Mesenchymal stem cell (in vitro differentiated cells and primary cell): ENCODE data around the gene PRKAR2B.
"Not testable (repeated sequence)": the region's sequence is repeated elsewhere in the genome, so short reads cannot be mapped to it uniquely, and the experiment has no call there.

Experiments
- DNase-seq: peaks from one replicate; pipeline ENCODE4 v3.0.0-alpha.2; 2013
- H2AFZ ChIP-seq: one replicate; pipeline ENCODE4 v1.6.1; 2013; ENCODE audit warnings: low read depth, mild to moderate bottlenecking, control low read depth, inconsistent platforms, low read length, moderate library complexity
- H2AK5ac ChIP-seq: 2 replicates; pipeline ENCODE4 v1.6.1; 2013; ENCODE audit warnings: low read length, moderate library complexity, mild to moderate bottlenecking, inconsistent platforms; ENCODE audit not compliant: severe bottlenecking
- H2BK120ac ChIP-seq: one replicate; pipeline ENCODE4 v1.6.1; 2013; ENCODE audit warnings: low read depth, mild to moderate bottlenecking, inconsistent platforms, low read length, moderate library complexity
- H2BK12ac ChIP-seq, 2 experiments: one replicate each; pipeline ENCODE4 v1.6.1; 2013; ENCODE audit warnings: inconsistent platforms in 2 of 2, low read length in 2 of 2, mild to moderate bottlenecking in 2 of 2, moderate library complexity in 2 of 2, control low read depth in 1 of 2
- H2BK15ac ChIP-seq: one replicate; pipeline ENCODE4 v1.6.1; 2013; ENCODE audit warnings: mild to moderate bottlenecking, low read depth, inconsistent platforms; ENCODE audit not compliant: poor library complexity, severe bottlenecking
- H2BK5ac ChIP-seq: 2 replicates; pipeline ENCODE4 v1.6.1; 2013; ENCODE audit warnings: low read depth, mild to moderate bottlenecking, low read length, control low read depth, inconsistent platforms; ENCODE audit not compliant: poor library complexity, severe bottlenecking
- H3K14ac ChIP-seq, 2 experiments: one replicate each; pipeline ENCODE4 v1.6.1; 2013; ENCODE audit warnings: inconsistent platforms in 2 of 2, low read length in 2 of 2, control low read depth in 1 of 2, mild to moderate bottlenecking in 1 of 2, moderate library complexity in 1 of 2
- H3K18ac ChIP-seq, 2 experiments: one replicate each; pipeline ENCODE4 v1.6.1; 2013; ENCODE audit warnings: inconsistent platforms in 2 of 2, low read length in 2 of 2, control low read depth in 1 of 2, low read depth in 1 of 2, mild to moderate bottlenecking in 1 of 2
- H3K23ac ChIP-seq, 2 experiments: one replicate each; pipeline ENCODE4 v1.6.1; 2013; ENCODE audit warnings: inconsistent platforms in 2 of 2, low read length in 2 of 2, mild to moderate bottlenecking in 2 of 2, moderate library complexity in 2 of 2, control low read depth in 1 of 2
- H3K27ac ChIP-seq: 2 replicates; pipeline ENCODE4 v1.5.1; 2013; ENCODE audit warnings: mild to moderate bottlenecking, moderate library complexity, low read length, control low read depth, inconsistent platforms; ENCODE audit not compliant: poor library complexity, severe bottlenecking
- H3K27me3 ChIP-seq, 2 experiments: 2 replicates each; pipeline versions ENCODE4 v1.6.1 to v1.7.0; 2013; ENCODE audit warnings: low read length in 2 of 2, mild to moderate bottlenecking in 2 of 2, moderate library complexity in 2 of 2, control low read depth in 1 of 2, inconsistent platforms in 1 of 2; ENCODE audit not compliant: control insufficient read depth in 1 of 2, insufficient read depth in 1 of 2
- H3K36me3 ChIP-seq, 2 experiments: 2 replicates each; pipeline versions ENCODE4 v1.6.1 to v1.7.0; 2013; ENCODE audit warnings: low read length in 2 of 2, control low read depth in 1 of 2, inconsistent platforms in 1 of 2, low read depth in 1 of 2, mild to moderate bottlenecking in 1 of 2; ENCODE audit not compliant: insufficient read depth in 2 of 2, control insufficient read depth in 1 of 2
- H3K4ac ChIP-seq, 2 experiments: one replicate each; pipeline ENCODE4 v1.6.1; 2013; ENCODE audit warnings: inconsistent platforms in 2 of 2, low read length in 2 of 2, mild to moderate bottlenecking in 2 of 2, moderate library complexity in 2 of 2, control low read depth in 1 of 2, low read depth in 1 of 2
- H3K4me1 ChIP-seq: 2 replicates; pipeline ENCODE4 v1.6.1; 2013; ENCODE audit warnings: low read depth, low read length, control low read depth; ENCODE audit not compliant: control insufficient read depth, insufficient read depth
- H3K4me2 ChIP-seq: 2 replicates; pipeline ENCODE4 v1.6.1; 2013; ENCODE audit warnings: low read length, mild to moderate bottlenecking, inconsistent platforms; ENCODE audit not compliant: poor library complexity, severe bottlenecking
- H3K4me3 ChIP-seq, 2 experiments: 2 replicates each; pipeline versions ENCODE4 v1.5.1 to v1.7.0; 2013; ENCODE audit warnings: low read length in 2 of 2, mild to moderate bottlenecking in 2 of 2, control low read depth in 1 of 2, low read depth in 1 of 2; ENCODE audit not compliant: insufficient read depth in 1 of 2
- H3K79me1 ChIP-seq: replicated peaks from 2 replicates; pipeline ENCODE4 v1.6.1; 2013; ENCODE audit warnings: mild to moderate bottlenecking, control low read depth, low read length, inconsistent platforms; ENCODE audit not compliant: poor library complexity, severe bottlenecking
- H3K9ac ChIP-seq: 2 replicates; pipeline ENCODE4 v1.7.0; 2013; ENCODE audit warnings: mild to moderate bottlenecking, low read length, moderate library complexity
- H3K9me3 ChIP-seq: 2 replicates; pipeline ENCODE4 v1.7.0; 2013; ENCODE audit warnings: mild to moderate bottlenecking, low read length; ENCODE audit not compliant: control insufficient read depth
- H4K8ac ChIP-seq: one replicate; pipeline ENCODE4 v1.6.1; 2013; ENCODE audit warnings: inconsistent platforms, mild to moderate bottlenecking, low read length, moderate library complexity
- H4K91ac ChIP-seq: one replicate; pipeline ENCODE4 v1.6.1; 2013; ENCODE audit warnings: mild to moderate bottlenecking, low read length, inconsistent platforms
- WGBS: methylation state at CpG from one replicate; pipeline ENCODE4 v1.1.7; 2013; ENCODE audit warnings: mixed read lengths; 5-methylcytosine and 5-hydroxymethylcytosine counted together

The PRKAR2B gene

GRCh38 chr7:107049480-107049879 is 5.0 kb downstream of the PRKAR2B start:
- WGBS, result no CpG with 5 or more reads among the region's 1 CpG
- no peak overlapping the region for H3K27ac ChIP-seq
- no peak overlapping the region for H2BK5ac ChIP-seq
- H3K18ac ChIP-seq, result no peak overlapping the region
- H3K4me1 ChIP-seq, result peaks cover 5% of the 10 kb centered on the region
- H2BK12ac ChIP-seq, result no peak overlapping the region
- H3K23ac ChIP-seq, result no peak overlapping the region
- H3K14ac ChIP-seq, result no peak overlapping the region
- no peak overlapping the region for H2BK15ac ChIP-seq
- H3K4ac ChIP-seq, result no peak overlapping the region
- no peak overlapping the region for H2AK5ac ChIP-seq
- no peaks in the 10 kb centered on the region for H3K79me1 ChIP-seq
- no peaks in the 10 kb centered on the region for H3K36me3 ChIP-seq
- no peak overlapping the region for H3K4me2 ChIP-seq
- no peaks in the 10 kb centered on the region for H3K9me3 ChIP-seq
- H3K4me3 ChIP-seq, result no peak overlapping the region
- no peak overlapping the region for H2AFZ ChIP-seq
- no peak overlapping the region for H3K9ac ChIP-seq
- no peak overlapping the region for H4K8ac ChIP-seq
- H4K91ac ChIP-seq, result no peak overlapping the region
- no peak overlapping the region for H2BK120ac ChIP-seq
- H3K27me3 ChIP-seq, result peaks cover 0 to 6% of the 10 kb centered on the region in 2 experiments
- DNase-seq, result no peak

DNA sequence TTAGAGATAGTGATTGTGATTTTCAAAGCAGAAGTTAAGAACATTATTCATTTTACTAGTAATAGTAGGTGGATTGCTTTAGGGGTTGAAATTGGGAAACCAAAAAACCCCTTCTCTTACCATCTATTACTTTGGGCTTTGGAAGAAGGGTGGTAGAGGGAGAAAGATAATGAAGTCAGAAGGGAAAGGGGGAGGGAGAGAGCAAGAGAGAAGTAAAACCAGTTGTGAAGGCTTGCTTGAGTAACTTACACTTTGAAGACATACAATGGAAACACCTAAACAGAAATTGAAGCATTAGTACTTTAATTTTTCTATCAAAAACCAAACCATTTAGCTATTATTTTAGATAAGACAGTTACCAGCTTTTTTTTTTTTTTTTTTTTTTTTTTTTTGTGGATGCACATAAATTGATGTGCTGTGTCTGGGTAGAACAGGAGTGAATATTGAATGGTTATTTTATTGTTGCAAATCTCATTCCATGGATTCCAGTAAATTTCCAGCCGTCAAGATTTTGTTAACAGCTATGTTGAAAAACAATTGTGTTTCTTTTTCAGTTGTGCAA is 5.5 kb downstream of the PRKAR2B start:
- DNase-seq, result no peak
- Histone ChIP-seq H4K8ac (no peak overlapping the region), H3K23ac (no peak overlapping the region), H3K4ac (no peak overlapping the region), H2BK120ac (no peak overlapping the region), H3K36me3 (no peaks in the 10 kb centered on the region), H2BK5ac (no peak overlapping the region), H3K4me2 (no peak overlapping the region), H4K91ac (no peak overlapping the region), H2AK5ac (no peak overlapping the region), H3K9me3 (no peaks in the 10 kb centered on the region), H3K27me3 (peaks cover 0 to 6% of the 10 kb centered on the region in 2 experiments), H3K18ac (no peak overlapping the region), H3K27ac (no peak overlapping the region), H2BK15ac (no peak overlapping the region), H3K14ac (no peak overlapping the region), H3K79me1 (no peaks in the 10 kb centered on the region), H3K4me1 (peaks cover 3% of the 10 kb centered on the region), H3K9ac (no peak overlapping the region), H3K4me3 (no peak overlapping the region), H2BK12ac (no peak overlapping the region), H2AFZ (no peak overlapping the region)
- WGBS, result 96% methylated on average over 1 of the region's 1 CpG

- no peak overlapping the region for H2BK120ac ChIP-seq
- H3K23ac ChIP-seq, result no peak overlapping the region
- no peak overlapping the region for H4K8ac ChIP-seq
- H3K4me3 ChIP-seq, result no peak overlapping the region
- no peak overlapping the region for H2BK5ac ChIP-seq
- H3K18ac ChIP-seq, result no peak overlapping the region
- no CpG with 5 or more reads among the region's 2 CpGs for WGBS
- no peaks in the 10 kb centered on the region for H3K4me1 ChIP-seq
- H4K91ac ChIP-seq, result no peak overlapping the region
- H3K9me3 ChIP-seq, result no peaks in the 10 kb centered on the region
- H3K79me1 ChIP-seq, result no peaks in the 10 kb centered on the region
- no peak overlapping the region for H2BK15ac ChIP-seq
- no peak overlapping the region for H3K9ac ChIP-seq
- H3K4ac ChIP-seq, result no peak overlapping the region
- no peak overlapping the region for H2BK12ac ChIP-seq
- H2AFZ ChIP-seq, result no peak overlapping the region
- peaks cover 0 to 6% of the 10 kb centered on the region in 2 experiments for H3K27me3 ChIP-seq
- no peak overlapping the region for H3K14ac ChIP-seq
- no peak overlapping the region for H3K27ac ChIP-seq
- H3K4me2 ChIP-seq, result no peak overlapping the region
- peak; percentile 43 for DNase-seq
- H2AK5ac ChIP-seq, result no peak overlapping the region
- no peaks in the 10 kb centered on the region for H3K36me3 ChIP-seq
Observed at GRCh38 chr7:107051376-107051775, 6.9 kb downstream of the PRKAR2B start.

DNA sequence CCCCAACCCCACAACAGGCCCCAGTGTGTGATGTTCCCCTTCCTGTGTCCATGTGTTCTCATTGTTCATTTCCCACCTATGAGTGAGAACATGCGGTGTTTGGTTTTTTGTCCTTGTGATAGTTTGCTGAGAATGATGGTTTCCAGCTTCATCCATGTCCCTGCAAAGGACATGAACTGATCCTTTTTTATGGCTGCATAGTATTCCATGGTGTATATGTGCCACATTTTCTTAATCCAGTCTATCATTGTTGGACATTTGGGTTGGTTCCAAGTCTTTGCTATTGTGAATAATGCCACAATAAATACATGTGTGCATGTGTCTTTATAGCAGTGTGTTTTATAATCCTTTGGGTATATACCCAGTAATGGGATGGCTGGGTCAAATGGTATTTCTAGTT is 10.5 kb downstream of the PRKAR2B start:
- not testable (repeated sequence) for H3K23ac ChIP-seq, H3K79me1 ChIP-seq
- no CpG with 5 or more reads among the region's 1 CpG for WGBS

More for the DNA sequence above, 10.5 kb downstream of the PRKAR2B start:
- not testable (repeated sequence) for H2AK5ac ChIP-seq, H2BK5ac ChIP-seq, H3K4me2 ChIP-seq, H3K4me1 ChIP-seq, H2AFZ ChIP-seq, H4K91ac ChIP-seq, H4K8ac ChIP-seq, H3K27me3 ChIP-seq, H3K4ac ChIP-seq, H3K4me3 ChIP-seq, H3K9me3 ChIP-seq, H3K18ac ChIP-seq, H3K14ac ChIP-seq, H2BK120ac ChIP-seq, DNase-seq, H2BK15ac ChIP-seq, H2BK12ac ChIP-seq, H3K9ac ChIP-seq, H3K36me3 ChIP-seq, H3K27ac ChIP-seq
